ENCODE results near the gene PRPH.

The PRPH gene

GRCh38 chr12:49334226-49334625 is 39.3 kb downstream of the PRPH start:
- DNase-seq, result no peak

- DNase-seq, result no peak
Observed at GRCh38 chr12:49334681-49335080, 39.7 kb downstream of the PRPH start.

- DNase-seq, result no peak
Observed at GRCh38 chr12:49335118-49335954, 40.4 kb downstream of the PRPH start.

- DNase-seq, result no peak
Observed at GRCh38 chr12:49335955-49336644, 41.2 kb downstream of the PRPH start.

- peak; percentile 94 for DNase-seq
Observed at GRCh38 chr12:49336645-49337584, 42.0 kb downstream of the PRPH start, which contains the start of gene C1QL4. Gene C1QL4 (minus strand): TSS chr12:49337188. CDS start chr12:49336477, 711 bp downstream.

GRCh38 chr12:49338830-49339463 is 44.0 kb downstream of the PRPH start:
- no peak for DNase-seq

- peak; percentile 53 for DNase-seq
Observed at GRCh38 chr12:49339464-49339861, 44.5 kb downstream of the PRPH start.

- DNase-seq, result no peak
Observed at GRCh38 chr12:49340095-49340870, 45.3 kb downstream of the PRPH start.

DNA sequence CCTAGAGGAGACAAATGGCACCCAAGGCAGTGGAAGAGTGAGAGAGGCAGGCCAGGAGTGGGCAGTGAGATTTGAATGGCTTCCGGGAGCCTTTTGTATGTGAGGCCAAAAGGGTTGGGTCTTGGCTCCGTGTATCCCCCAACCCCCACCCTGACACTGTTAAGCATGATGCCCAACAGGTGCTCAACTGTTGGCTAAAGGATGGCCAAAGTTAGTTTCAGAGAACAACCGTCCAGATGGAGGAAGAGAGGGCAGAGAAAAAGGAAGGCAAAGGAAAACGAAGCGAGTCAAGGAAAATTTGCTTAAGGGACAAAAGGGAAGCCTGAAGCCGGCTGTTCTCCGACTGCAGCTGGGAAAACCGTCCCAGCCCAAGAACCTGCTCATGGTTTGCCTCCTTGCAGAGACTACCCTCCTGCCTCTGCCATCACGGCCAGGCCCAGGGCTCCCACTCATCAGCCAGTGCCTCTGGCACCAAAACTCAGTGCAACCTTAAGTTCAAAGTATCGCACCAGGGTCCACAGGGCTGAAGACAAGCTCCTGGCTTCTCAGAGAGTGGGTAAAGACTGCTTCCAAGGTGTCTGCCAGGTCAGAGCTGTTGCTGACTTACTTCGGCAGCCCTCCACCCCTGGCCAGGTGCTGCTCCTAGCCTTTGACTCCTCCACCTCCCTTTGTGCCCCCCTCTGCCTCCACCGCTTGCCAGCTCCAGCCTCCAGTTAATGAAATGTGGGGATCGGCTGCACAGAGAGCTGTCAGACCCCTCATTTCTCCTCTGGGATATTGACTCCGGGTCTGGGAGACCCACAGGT is 46.2 kb downstream of the PRPH start:
- DNase-seq, result no peak

DNA sequence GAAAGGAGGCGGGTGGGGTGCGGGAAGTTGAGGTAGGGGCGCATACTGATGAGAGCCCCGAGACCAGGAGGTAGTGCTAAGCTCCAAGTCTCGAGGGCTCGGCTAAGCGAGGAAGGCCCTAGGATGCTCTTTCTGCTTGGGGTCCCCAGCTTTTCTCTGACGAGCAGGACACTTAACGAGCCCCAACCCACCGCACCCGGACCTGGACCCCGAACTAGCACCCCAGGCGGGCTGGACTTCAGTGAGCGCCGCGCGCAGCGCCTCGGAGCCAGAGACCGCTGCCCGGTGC is 46.8 kb downstream of the PRPH start:
- no peak for DNase-seq

DNA sequence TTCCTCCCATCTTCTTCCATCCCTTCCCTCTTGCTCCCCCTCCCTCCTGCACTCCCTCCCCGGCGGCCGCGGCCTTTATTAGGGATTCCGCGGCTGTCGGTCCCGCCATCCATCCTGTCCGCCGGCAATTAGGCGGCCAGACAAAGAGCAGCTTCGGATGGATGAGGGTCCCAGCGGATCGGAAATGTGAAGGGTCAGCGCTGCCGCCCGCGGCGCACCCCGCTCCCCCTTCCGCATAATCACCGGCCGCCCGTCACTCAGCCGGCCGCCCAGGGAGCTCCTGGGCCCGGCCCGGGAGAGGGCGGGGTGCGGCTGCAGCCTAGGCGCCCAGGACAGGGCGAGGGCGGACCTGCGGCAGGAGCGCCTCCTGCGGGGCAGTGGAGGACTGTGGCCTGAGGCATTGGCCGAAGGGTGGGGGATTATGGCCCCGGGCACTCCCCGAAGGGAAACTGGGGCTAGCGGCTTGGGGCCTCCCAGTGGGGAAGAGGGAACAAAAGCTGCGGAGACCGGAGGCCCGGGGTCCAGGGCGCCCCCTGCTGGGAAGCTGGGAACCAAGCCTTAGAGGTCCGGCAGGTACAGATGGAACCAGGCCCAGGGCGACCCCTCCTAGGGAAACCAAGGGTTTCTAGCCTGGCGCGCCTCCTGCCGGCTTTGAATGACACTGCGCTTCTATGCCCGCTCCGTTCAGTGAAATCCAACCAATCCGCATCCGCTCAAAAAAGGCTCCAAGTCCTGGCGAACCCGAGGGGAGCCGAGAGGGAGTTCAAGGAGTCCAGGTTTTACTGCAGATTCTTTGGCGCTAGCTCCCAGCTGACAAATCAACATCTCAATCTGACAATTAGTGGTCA is 47.3 kb downstream of the PRPH start:
- peak; percentile 98 for DNase-seq

GRCh38 chr12:49342914-49343731 is 48.2 kb downstream of the PRPH start:
- peak; percentile 84 for DNase-seq

GRCh38 chr12:49344486-49345050 is 49.6 kb downstream of the PRPH start:
- DNase-seq, result no peak

DNA sequence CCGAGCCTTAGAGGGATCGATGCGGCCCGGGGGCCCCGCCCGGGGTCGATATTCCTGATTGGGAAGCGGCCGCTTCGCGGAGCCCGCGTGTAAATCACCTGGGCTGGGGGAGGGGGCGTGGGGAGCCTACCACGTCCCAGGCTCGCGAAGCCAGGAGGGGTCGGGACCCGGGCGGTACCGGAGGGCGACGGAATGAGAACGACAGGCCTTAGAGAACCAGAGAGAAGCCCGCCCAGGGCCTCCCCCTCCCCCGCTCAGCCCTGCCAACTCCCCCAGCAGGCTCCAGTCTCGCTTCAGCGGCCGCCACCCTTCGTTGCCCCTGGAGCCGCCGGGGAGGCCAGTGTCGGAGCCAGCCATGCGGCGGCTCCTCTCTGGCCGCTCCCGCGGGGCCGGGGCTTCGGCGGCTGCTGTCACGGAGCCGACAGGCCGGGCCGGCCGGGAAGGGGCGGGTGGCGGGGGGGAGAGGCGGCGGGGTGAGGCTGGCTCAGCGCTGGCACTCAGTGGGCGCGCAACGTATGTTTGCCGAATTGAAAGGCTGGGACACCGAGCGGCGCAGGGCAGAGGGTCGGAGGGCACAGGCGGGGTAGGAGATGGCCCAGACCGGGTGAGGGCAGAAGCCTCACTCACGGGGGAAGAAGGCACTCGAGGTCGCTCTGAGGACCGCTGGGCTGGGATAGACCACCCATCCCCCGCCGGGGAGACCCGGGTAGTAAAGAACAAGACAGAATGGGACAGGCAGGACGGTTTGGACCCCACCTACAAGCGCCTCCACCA is 50.3 kb downstream of the PRPH start:
- DNase-seq, result peak; percentile 88

GRCh38 chr12:49345825-49346658 is 51.1 kb downstream of the PRPH start:
- DNase-seq, result peak; percentile 87

DNA sequence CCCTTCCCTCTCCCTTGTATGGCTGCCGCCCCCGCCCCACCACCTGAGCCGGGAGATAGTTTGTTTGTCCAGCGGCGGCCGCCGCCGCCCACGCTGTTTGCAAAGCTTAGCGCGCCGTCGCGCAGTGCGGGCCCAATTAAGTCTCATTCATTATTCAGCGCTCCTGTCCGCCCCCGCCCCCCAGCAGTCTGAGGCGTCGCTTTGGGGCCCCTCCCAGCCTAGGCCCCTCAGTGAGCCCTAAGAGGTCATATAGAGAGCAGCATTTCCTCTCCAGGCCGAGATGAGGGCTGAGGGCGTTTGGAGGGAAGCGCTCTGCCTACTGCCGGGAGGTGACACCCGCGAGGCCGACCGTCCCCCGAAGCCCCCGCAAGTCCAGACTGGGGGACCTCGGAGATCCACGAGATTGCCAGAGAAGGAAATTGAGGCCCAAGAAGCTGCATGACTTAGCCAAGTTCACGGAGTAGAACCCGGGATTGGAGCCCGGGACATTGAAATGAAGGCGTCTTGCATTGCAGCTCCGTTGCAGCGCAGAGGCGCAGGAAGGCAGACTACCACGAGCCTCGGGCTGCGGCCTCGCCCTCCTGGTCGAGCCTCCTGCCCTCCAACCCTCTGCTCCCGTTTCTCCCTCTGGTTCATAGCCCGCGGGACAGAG is 51.8 kb downstream of the PRPH start, which contains the start of gene DNAJC22:
Gene DNAJC22 (plus strand): TSS at position 230 of the 652 bp plus-strand sequence. CDS start 1,985 bp downstream, outside the sequence.
- DNase-seq, result peak; percentile 98
